H1 (cell line): ENCODE data around the gene PMM2. TPM values are rescaled to one million over a fixed set of nuclear protein-coding genes. Genes with fewer than 3 reads are reported as not detected.

Source experiments
- CTCF ChIA-PET: fragments of 300-600 bp; sonication (Branson Sonifier 250); formaldehyde crosslinking; loops from one replicate; lab custom pipeline; 2021; ENCODE audit not compliant: partially characterized antibody; lab: Charles Lee
- POLR2A ChIA-PET: fragments of 300-600 bp; sonication (Branson Sonifier 250); formaldehyde crosslinking; loops from one replicate; lab custom pipeline; 2021; ENCODE audit warnings: inconsistent platforms; ENCODE audit not compliant: partially characterized antibody; lab: Charles Lee
- DNase-seq, 2 experiments: peaks; one replicate each; pipeline versions ENCODE4 v3.0.0 to v3.0.0-alpha.2; 2010 to 2022; ENCODE audit warnings: low spot score in 2 of 2, low read depth in 1 of 2, mixed read lengths in 1 of 2
- FAIRE-seq: peaks from 2 replicates; lab custom pipeline; 2011; peaks lifted over from hg19 to GRCh38; lab: Jason Lieb, UNC
- H2AFZ ChIP-seq: 2 replicates; pipeline ENCODE4 v1.8.1; 2012; ENCODE audit warnings: low read length, inconsistent platforms
- H2AK5ac ChIP-seq: 2 replicates; pipeline ENCODE4 v1.6.1; 2013; ENCODE audit warnings: low read depth, low read length
- H2BK120ac ChIP-seq: replicated peaks from 2 replicates; pipeline ENCODE3; 2013; ENCODE audit warnings: low read depth, low read length, inconsistent platforms
- H2BK12ac ChIP-seq: 2 replicates; pipeline ENCODE4 v1.6.1; 2013; ENCODE audit warnings: low read depth, low read length
- H2BK15ac ChIP-seq: 2 replicates; pipeline ENCODE4 v1.6.1; 2013; ENCODE audit warnings: low read length
- H2BK20ac ChIP-seq: 2 replicates; pipeline ENCODE4 v1.6.1; 2013; ENCODE audit warnings: low read length
- H2BK5ac ChIP-seq: 2 replicates; pipeline ENCODE4 v1.6.1; 2013; ENCODE audit warnings: low read depth, low read length
- H3K14ac ChIP-seq: 2 replicates; pipeline ENCODE4 v1.6.1; 2013; ENCODE audit warnings: inconsistent platforms; ENCODE audit not compliant: insufficient read length
- H3K18ac ChIP-seq: 2 replicates; pipeline ENCODE4 v1.6.1; 2013; ENCODE audit warnings: low read length; ENCODE audit errors: extremely low read depth
- H3K23ac ChIP-seq: 2 replicates; pipeline ENCODE4 v1.6.1; 2013; ENCODE audit warnings: inconsistent platforms; ENCODE audit not compliant: insufficient read length
- H3K23me2 ChIP-seq: 2 replicates; pipeline ENCODE4 v1.6.1; 2013; ENCODE audit warnings: low read depth, low read length
- H3K27ac ChIP-seq: 2 replicates; pipeline ENCODE4 v1.6.1; 2011; ENCODE audit warnings: low read depth, low read length, inconsistent platforms
- H3K27me3 ChIP-seq, 4 experiments: replicated peaks in 1 of 4; 1 replicate in 1 of 4; 2 replicates in 3 of 4; pipeline versions ENCODE4 v1.6.1 to v1.8.1; 2011 to 2013; ENCODE audit warnings: low read length in 3 of 4, mild to moderate bottlenecking in 3 of 4, inconsistent platforms in 2 of 4, mixed read lengths in 2 of 4, moderate library complexity in 1 of 4; ENCODE audit not compliant: control insufficient read depth in 3 of 4, insufficient read depth in 3 of 4; ENCODE audit errors: extremely low read depth in 1 of 4
- H3K36me3 ChIP-seq, 4 experiments: 2 replicates each; pipeline versions ENCODE4 v1.6.1 to v1.8.1; 2011 to 2013; ENCODE audit warnings: mild to moderate bottlenecking in 4 of 4, low read length in 3 of 4, moderate library complexity in 2 of 4, control low read depth in 1 of 4, inconsistent platforms in 1 of 4; ENCODE audit not compliant: insufficient read depth in 4 of 4, control insufficient read depth in 2 of 4
- H3K4ac ChIP-seq: replicated peaks from 2 replicates; pipeline ENCODE3; 2013; ENCODE audit warnings: low read length, low read depth, mixed read lengths, inconsistent platforms; ENCODE audit not compliant: insufficient read length
- H3K4me1 ChIP-seq, 4 experiments: replicated peaks in 1 of 4; 1 replicate in 1 of 4; 2 replicates in 3 of 4; pipeline versions ENCODE4 v1.6.1 to v1.8.1; 2011 to 2013; ENCODE audit warnings: low read length in 3 of 4, inconsistent platforms in 2 of 4, mixed read lengths in 1 of 4; ENCODE audit not compliant: insufficient read depth in 4 of 4, control insufficient read depth in 3 of 4
- H3K4me2 ChIP-seq, 2 experiments: 2 replicates each; pipeline versions ENCODE4 v1.6.1 to v1.8.1; 2011 to 2013; ENCODE audit warnings: low read depth in 2 of 2, low read length in 2 of 2, control low read depth in 1 of 2, inconsistent platforms in 1 of 2, mild to moderate bottlenecking in 1 of 2; ENCODE audit not compliant: insufficient read depth in 1 of 2
- H3K4me3 ChIP-seq, 4 experiments: fragments of 200-600, 300-600 bp in 1 of 4; sonication (generic), shearing (Covaris generic), sonication (Bioruptor Twin) in 1 of 4; 2 replicates each; pipeline versions ENCODE4 v1.5.1 to v1.8.1; 2011 to 2016; ENCODE audit warnings: low read length in 4 of 4, low read depth in 3 of 4, control low read depth in 2 of 4, inconsistent platforms in 2 of 4, mild to moderate bottlenecking in 2 of 4, mixed read lengths in 1 of 4, moderate library complexity in 1 of 4; ENCODE audit not compliant: insufficient read depth in 2 of 4; ENCODE audit errors: extremely low read depth in 1 of 4
- H3K56ac ChIP-seq: replicated peaks from 2 replicates; pipeline ENCODE3; 2013; ENCODE audit warnings: low read depth, mild to moderate bottlenecking, mixed read lengths, low read length, inconsistent platforms; ENCODE audit not compliant: insufficient read length
- H3K79me1 ChIP-seq: 2 replicates; pipeline ENCODE4 v1.6.1; 2013; ENCODE audit warnings: low read depth, low read length, control low read depth
- H3K79me2 ChIP-seq, 2 experiments: 2 replicates each; pipeline versions ENCODE4 v1.6.1 to v1.8.1; 2012 to 2013; ENCODE audit warnings: low read length in 2 of 2, mild to moderate bottlenecking in 2 of 2, inconsistent platforms in 1 of 2; ENCODE audit not compliant: insufficient read depth in 2 of 2, control insufficient read depth in 1 of 2
- H3K9ac ChIP-seq, 4 experiments: replicated peaks in 1 of 4; 1 replicate in 1 of 4; 2 replicates in 3 of 4; pipeline versions ENCODE4 v1.6.1 to v1.8.1; 2011 to 2013; ENCODE audit warnings: low read depth in 3 of 4, low read length in 3 of 4, control low read depth in 2 of 4, mild to moderate bottlenecking in 2 of 4, moderate library complexity in 2 of 4, inconsistent platforms in 1 of 4; ENCODE audit errors: extremely low read depth in 1 of 4
- H3K9me3 ChIP-seq, 2 experiments: 2 replicates each; pipeline versions ENCODE4 v1.6.1 to v1.8.1; 2012 to 2013; ENCODE audit warnings: mild to moderate bottlenecking in 2 of 2, moderate library complexity in 2 of 2, control low read depth in 1 of 2, inconsistent platforms in 1 of 2, low read depth in 1 of 2, low read length in 1 of 2, mixed read lengths in 1 of 2; ENCODE audit not compliant: insufficient read depth in 2 of 2
- H4K20me1 ChIP-seq, 2 experiments: replicated peaks in 1 of 2; 2 replicates each; pipeline versions ENCODE3 to v1.8.1; 2011 to 2013; ENCODE audit warnings: inconsistent platforms in 2 of 2, low read length in 2 of 2, mild to moderate bottlenecking in 1 of 2; ENCODE audit not compliant: insufficient read depth in 2 of 2, control insufficient read depth in 1 of 2
- H4K5ac ChIP-seq: 2 replicates; pipeline ENCODE4 v1.6.1; 2013; ENCODE audit warnings: low read length, low read depth, mixed read lengths, inconsistent platforms; ENCODE audit not compliant: insufficient read length
- H4K8ac ChIP-seq: 2 replicates; pipeline ENCODE4 v1.8.0; 2013; ENCODE audit warnings: mild to moderate bottlenecking, moderate library complexity, low read length, inconsistent platforms; ENCODE audit not compliant: insufficient read depth; ENCODE audit errors: extremely low read depth
- H4K91ac ChIP-seq: replicated peaks from 2 replicates; pipeline ENCODE3; 2013; ENCODE audit warnings: low read length, mixed read lengths, inconsistent platforms; ENCODE audit not compliant: insufficient read length
- E2F6 ChIP-seq: IDR thresholded peaks from 2 replicates; pipeline ENCODE4 v1.6.1; 2012; ENCODE audit warnings: inconsistent platforms
- SIN3A ChIP-seq, 2 experiments: IDR thresholded peaks in 1 of 2; conservative IDR thresholded peaks in 1 of 2; 2 replicates each; pipeline ENCODE4 v1.6.1; 2011 to 2012; ENCODE audit warnings: low read length in 2 of 2, improper control_type of control experiment in 1 of 2, low read depth in 1 of 2, mild to moderate bottlenecking in 1 of 2
- SIRT6 ChIP-seq: IDR thresholded peaks from one replicate; pipeline ENCODE4 v1.7.1; 2012; ENCODE audit warnings: low read length, inconsistent platforms
- TAF7 ChIP-seq: optimal IDR thresholded peaks from 2 replicates; pipeline ENCODE3; 2011; ENCODE audit warnings: low read depth, mild to moderate bottlenecking, inconsistent platforms, low read length, moderate library complexity, borderline replicate concordance
- WGBS, 2 experiments: shearing (Covaris generic) in 1 of 2; methylation state at CpG; one replicate each; pipeline versions ENCODE4 v1.1.6 to v1.1.7; 2013 to 2015; ENCODE audit warnings: low lambda C conversion rate in 2 of 2, mixed read lengths in 2 of 2, inconsistent platforms in 1 of 2, low coverage in 1 of 2, missing lambda C conversion rate in 1 of 2; ENCODE audit not compliant: insufficient replicate concordance in 2 of 2, insufficient coverage in 1 of 2, insufficient read length in 1 of 2; ENCODE audit errors: extremely low coverage in 1 of 2, missing lambda C conversion rate in 1 of 2; 5-methylcytosine and 5-hydroxymethylcytosine counted together
- polyA plus RNA-seq, 7 experiments: library from polyadenylated mRNA; depleted of rRNA in 3 of 7; stranded (reverse) in 5 of 7; unstranded in 2 of 7; fragments of >200 nt in 5 of 7; fragments of 200-250 nt in 2 of 7; gene quantifications; 1 replicate in 5 of 7; 2 replicates in 1 of 7; 4 replicates in 1 of 7; pipeline versions ENCODE4 v1.2.1 to v1.2.3, GENCODE V29; 2011 to 2013; ENCODE audit warnings: missing spikeins in 2 of 7, mixed read lengths in 2 of 7
- total RNA-seq: library from RNA; stranded (reverse); fragmentation: NEBNext Ultra II Directional; extraction: Animal tissue kit (Norgen Biotek cat#: 25700); gene quantifications from 2 replicates; pipeline ENCODE4 v1.2.1, GENCODE V29; 2021

PMM2 gene
- total and polyA plus RNA-seq, 2 of the 8 experiments (the other 6 are each of a cell fraction or from before 2014, with no cell fraction given): 26.2 to 49.4 TPM

DNA sequence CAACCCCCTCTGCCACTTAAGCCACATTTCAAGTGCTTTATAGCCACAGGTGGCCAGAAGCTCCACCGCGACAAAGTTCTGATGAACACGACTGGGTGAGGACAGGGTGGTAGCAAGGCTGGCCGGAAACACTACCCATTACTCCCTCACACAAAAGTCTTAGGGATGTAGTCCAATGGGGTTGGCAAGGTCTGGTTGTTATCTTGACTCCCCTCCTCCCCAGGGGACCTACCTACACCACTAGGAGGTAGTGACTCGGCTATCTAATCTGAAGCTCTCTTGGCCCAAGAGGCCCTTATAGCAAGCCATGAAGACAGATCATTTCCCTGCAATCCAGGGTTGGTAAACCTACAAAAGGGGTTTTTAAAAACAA is 92.9 kb downstream of the PMM2 start:
- H2BK120ac ChIP-seq: no peak overlapping the region
- H3K4me1 ChIP-seq: peaks cover 0 to 12% (median 8%) of the 10 kb centered on the region in 4 experiments; a peak in 3 of 7 replicates
- no peak overlapping the region for H2BK5ac ChIP-seq
- H3K23ac ChIP-seq: no peak overlapping the region
- FAIRE-seq: no peak
- H3K27ac ChIP-seq: no peak overlapping the region
- H3K4ac ChIP-seq: no peak overlapping the region
- H4K8ac ChIP-seq: no peak overlapping the region
- no peaks in the 10 kb centered on the region for H3K79me2 ChIP-seq
- H3K56ac ChIP-seq: no peak overlapping the region
- no peaks in the 10 kb centered on the region for H3K27me3 ChIP-seq
- TF ChIP-seq SIN3A (conservative IDR thresholded peaks at IDR 0.05 in 1 of 2, IDR thresholded peaks at IDR 0.05 in 1 of 2; ENCODE audit: low read depth in 1 of 2, low read length in 2 of 2): no peak
- no peak for TF ChIP-seq SIRT6
- no peak for TF ChIP-seq TAF7
- TF ChIP-seq E2F6: no peak
- no peaks in the 10 kb centered on the region for H3K9me3 ChIP-seq
- no peaks in the 10 kb centered on the region for H3K79me1 ChIP-seq
- H2AFZ ChIP-seq: no peak overlapping the region
- 0 out of 2 replicates have a peak overlapping the region, but pooled peaks have one; percentile 19 for H2AK5ac ChIP-seq
- no peak overlapping the region for H3K18ac ChIP-seq
- no peak overlapping the region for H2BK15ac ChIP-seq
- no peak overlapping the region for H2BK20ac ChIP-seq
- peaks cover 28 to 52% (median 37%) of the 10 kb centered on the region in 4 experiments for H3K36me3 ChIP-seq
- no peak overlapping the region for H4K5ac ChIP-seq
- WGBS, 2 experiments: 95% methylated on average over 5 of the region's 5 CpGs; no CpG with 5 or more reads in 1 of the 2 experiments
- H4K20me1 ChIP-seq: peaks cover 2 to 15% of the 10 kb centered on the region in 2 experiments
- no peak overlapping the region for H2BK12ac ChIP-seq
- ChIA-PET POLR2A (interaction anchor here (0.8 to 2.4 kb wide), 10 partner anchors 9 to 64 kb away, joined by 3 to 9 read pairs (median 4); no protein-coding TSS in a partner anchor), CTCF (interaction anchor here (0.6 to 3.3 kb wide), 13 partner anchors 7 to 258 kb away, joined by 3 to 12 read pairs (median 3); no protein-coding TSS in a partner anchor)
- no peak overlapping the region for H3K4me3 ChIP-seq
- H4K91ac ChIP-seq: no peak overlapping the region
- DNase-seq: no peak
- no peaks in the 10 kb centered on the region for H3K23me2 ChIP-seq
- no peak overlapping the region for H3K9ac ChIP-seq
- no peak overlapping the region for H3K14ac ChIP-seq
- no peak overlapping the region for H3K4me2 ChIP-seq
